ENCODE results near the gene MAP3K8.
"Not testable (repeated sequence)": the region's sequence is repeated elsewhere in the genome, so short reads cannot be mapped to it uniquely, and the experiment has no call there.

Gene MAP3K8

DNA sequence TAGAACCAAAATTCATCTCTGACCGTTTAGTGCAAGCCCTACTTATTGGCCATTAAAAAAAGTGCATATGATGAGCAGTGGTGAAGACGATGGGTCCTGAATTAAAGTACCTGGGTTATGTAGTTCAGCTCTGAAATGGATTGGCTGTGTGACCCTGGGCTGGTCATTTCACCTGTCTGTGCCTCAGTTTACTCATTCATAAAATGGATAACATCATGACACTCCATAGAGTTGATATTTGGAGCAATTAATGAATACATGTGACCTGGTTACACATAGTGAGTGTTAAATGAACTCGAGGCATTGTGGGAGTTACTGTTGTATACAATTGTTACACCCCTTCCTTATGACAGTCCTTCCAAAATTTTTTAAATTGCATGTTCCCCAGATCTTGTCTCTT is 9.1 kb downstream of the MAP3K8 start:
- in situ Hi-C loops (cut with MboI; ENCODE audit: low sequenced_read_pairs): no loop called here

DNA sequence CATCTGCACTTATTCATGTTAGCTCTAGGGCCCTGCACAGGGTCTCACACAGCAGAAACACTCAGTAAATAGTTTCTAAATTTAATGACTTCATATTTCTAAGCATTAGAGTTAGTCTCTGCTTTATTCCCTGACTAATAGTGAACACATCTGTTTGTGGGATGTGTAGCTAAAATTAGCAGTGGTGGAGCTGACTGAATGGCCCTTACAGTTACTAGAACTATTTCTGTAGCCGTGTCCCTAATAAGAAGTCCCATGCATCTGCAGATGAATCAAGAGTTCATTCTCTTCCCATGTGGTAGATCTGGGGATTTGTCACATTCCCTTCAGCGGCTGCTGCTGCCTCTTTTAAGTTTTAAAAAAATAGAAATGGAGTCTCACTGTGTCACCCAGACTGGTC is 11.7 kb downstream of the MAP3K8 start:
- in situ Hi-C loops (cut with MboI; ENCODE audit: low sequenced_read_pairs): no loop called here

DNA sequence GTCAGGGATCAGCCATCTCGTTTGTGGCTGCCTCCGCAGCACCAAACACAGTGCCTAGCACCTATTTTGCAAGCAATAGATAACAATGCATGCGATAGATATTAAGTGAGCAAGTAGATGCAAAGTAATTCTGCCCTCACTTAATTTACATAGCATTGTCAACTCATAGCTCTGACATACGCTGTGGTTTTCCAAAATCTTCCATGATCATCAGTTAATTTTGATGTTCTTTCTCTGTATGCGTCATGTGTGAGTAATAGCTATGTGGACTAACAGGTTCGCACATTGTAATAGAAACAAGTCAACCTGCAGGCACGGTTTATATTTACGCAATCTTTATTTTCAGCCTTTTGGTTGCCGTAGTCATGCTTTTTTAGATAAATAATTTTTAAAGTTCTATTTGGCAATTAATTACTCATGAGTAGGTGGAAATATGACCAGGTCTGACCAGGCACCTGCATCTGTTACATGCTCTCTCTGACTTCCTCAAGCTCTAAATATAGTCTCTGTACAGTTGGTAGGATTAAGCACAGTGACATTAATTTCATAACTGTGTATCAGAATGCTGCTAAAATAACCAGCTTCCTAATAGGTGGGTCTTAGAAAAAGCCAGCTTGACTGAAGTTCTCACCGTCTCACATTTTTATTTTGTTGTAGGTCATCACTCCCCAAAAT is 13.3 kb downstream of the MAP3K8 start:
- in situ Hi-C loops (cut with MboI; ENCODE audit: low sequenced_read_pairs): no loop called here

DNA sequence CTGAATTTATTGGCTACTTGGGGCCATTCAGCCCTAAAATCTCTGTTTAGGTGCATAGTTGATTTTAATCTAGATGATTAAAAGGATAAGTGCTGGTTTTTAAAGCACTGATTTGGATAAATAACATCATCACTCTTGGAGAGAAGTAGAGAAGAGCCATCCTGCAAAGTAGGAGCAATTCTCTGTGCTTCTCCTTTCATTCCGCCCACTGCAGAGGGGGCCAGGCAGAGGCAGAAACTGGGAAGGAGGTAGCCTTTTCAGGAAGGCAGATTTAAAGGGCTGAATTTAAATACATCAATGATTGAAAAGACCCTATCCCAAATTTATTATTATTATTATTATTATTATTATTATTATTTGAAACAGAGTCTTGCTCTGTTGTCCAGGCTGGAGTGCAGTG is 14.1 kb downstream of the MAP3K8 start:
- in situ Hi-C loops (cut with MboI; ENCODE audit: low sequenced_read_pairs): no loop called here

DNA sequence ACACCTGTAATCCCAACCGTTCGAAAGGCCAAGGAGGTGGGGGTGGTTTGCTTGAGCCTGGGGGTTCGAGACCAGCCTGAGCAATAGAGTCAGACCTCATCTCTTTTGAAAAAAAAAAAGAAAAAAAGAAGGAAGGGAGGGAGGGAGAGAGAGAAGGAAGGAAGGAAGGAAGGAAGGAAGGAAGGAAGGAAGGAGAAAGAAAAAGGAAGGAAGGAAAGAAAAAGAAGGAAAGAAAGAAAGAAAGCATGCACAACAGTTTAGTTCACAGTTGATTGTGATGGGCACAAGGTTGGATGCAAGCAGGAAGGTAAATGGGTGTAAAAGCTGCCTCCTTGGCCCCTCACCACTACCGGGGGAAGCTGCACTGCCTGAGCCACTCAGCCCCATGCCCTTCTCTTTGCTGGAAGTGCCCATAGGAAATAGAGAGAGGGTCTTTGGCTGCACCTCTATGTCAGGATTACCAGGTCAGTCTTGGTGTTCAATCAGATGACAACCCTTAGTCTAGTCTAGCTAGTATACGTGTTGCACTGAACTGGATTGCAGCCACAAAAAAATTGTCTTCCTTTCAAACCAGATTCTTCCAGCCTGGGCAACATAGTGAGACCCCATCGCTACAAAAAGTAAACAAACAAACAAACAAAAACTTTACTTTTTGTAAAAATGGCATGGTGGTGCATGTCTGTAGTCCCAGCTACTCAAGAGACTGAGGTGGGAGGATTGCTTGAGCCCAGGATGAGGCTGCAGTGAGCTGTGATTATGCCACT is 20.0 kb downstream of the MAP3K8 start:
- in situ Hi-C loops (cut with MboI; ENCODE audit: low sequenced_read_pairs): no loop called here

DNA sequence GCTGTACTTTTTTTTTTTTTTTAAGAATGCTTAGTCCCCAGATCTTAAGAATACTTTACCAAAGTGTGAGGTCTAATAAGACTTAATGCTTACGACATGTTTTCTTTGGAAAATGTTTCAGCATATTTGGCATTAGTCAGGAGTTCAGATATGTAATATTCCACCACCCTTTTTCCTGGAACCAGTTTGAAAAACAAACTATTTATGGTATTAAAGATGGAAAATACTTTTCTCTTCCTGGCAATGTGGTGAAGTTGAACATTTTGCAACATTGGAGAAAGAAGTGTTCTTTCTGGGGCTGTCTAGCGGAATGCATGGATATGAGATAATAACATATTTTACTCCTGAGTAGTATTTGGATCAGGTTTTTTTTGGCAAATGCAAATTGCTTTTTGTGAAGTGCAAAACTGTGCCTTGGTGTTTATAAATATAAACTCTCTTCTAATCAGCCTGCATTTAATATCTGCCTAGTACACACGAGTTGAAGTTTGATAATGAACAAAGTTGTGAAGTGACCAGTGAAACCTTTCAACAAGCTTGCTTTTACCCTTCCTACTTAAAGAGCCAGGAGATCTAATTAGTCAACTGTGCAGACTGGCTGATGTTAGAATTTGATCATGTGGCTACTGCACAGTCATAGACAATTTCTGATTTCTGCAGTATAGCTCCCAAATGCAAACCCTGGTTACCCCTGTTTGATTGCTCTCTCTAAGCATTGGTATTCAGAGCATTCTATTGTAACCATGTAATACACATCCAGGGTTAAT is 20.9 kb downstream of the MAP3K8 start:
- in situ Hi-C loops (cut with MboI; ENCODE audit: low sequenced_read_pairs): no loop called here

DNA sequence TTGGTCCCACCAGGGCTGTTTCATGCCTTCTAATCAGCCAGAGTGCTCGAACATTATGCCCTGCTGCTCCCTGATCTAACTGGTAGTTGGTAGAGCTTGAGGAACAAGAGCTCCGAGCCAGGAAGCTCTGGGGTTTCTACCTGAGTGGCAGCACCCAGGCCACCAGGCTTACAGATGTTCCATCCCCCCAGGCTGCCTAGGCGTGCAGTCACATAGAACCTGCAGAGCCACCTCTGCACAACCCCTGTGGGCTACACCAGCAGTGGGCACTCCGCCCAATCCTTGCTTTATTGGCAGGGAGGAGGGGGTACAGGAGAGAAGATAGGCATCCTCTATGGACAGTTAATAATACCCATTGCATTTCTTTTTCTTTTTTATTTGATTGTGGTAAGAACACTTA is 21.8 kb downstream of the MAP3K8 start:
- in situ Hi-C loops (cut with MboI; ENCODE audit: low sequenced_read_pairs): no loop called here

DNA sequence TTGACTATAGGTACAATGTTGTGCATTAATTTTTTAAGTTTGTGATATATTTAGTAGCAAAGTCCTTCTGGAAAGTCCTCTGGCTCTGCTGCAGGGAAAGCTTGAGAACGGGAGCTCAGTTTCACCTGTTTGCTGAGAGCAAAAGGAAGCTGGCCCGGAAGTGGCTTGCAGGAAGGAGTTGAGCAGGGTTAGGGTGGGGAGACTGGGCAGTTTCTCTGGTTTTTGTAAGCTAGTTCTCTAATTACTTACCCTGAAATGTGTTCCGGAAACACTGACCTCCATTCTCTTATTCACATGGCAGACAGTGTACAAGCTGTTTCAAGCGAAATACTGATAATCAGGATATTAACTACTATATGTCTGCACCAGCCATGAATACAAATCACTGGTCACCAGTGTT is 22.3 kb downstream of the MAP3K8 start:
- in situ Hi-C loops (cut with MboI; ENCODE audit: low sequenced_read_pairs): no loop called here

DNA sequence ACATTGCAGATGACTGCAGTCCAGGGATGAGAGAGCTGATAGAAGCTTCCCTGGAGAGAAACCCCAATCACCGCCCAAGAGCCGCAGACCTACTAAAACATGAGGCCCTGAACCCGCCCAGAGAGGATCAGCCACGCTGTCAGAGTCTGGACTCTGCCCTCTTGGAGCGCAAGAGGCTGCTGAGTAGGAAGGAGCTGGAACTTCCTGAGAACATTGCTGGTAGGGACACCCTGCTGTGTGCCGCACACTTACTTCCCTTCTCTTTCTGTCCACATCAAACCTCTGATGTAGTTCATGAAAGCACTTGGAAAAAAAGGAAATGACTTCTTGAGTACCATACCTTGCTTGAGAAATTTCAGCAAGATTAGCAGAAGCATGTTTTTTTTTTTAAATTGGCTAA is 25.3 kb downstream of the MAP3K8 start:
- in situ Hi-C loops (cut with MboI; ENCODE audit: low sequenced_read_pairs): no loop called here

DNA sequence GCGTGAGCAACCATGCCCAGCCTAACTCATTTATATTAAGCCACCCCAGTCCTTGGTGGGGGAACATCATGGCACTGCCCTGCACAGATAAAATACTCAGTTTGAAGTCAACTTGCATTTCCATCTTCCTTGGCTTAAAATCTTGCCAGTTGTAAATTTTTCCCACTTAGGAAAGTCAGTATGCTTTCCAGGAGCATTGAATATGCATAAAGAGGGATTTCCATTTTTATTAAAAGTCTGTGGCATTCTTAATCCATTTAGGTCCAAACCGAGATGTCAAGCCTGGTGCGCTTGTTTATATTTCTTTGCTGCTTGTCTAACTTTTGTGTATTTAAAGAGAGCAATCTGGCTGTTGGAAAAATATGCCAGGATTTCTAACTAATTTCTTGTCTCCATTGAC is 26.1 kb downstream of the MAP3K8 start:
- in situ Hi-C loops (cut with MboI; ENCODE audit: low sequenced_read_pairs): no loop called here

DNA sequence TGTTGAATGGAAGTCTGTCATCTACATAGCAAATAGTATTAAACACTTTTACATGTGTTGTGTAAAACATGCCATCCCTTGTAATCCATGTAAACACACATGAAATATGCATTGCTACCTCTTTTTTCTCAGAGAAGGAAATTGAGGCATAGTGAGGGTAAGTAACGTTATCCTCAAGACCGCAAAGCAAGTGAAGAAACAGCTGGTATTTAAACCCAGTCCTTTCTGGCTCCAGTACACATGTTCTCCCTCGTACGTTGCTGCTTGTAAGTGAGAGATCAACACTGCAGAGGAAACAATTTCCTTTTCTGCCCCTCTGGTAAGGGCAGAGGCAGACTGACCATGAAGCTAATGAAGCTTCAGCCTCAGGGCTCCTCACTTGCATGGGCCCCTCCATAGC is 28.5 kb downstream of the MAP3K8 start:
- in situ Hi-C loops (cut with MboI; ENCODE audit: low sequenced_read_pairs): no loop called here

DNA sequence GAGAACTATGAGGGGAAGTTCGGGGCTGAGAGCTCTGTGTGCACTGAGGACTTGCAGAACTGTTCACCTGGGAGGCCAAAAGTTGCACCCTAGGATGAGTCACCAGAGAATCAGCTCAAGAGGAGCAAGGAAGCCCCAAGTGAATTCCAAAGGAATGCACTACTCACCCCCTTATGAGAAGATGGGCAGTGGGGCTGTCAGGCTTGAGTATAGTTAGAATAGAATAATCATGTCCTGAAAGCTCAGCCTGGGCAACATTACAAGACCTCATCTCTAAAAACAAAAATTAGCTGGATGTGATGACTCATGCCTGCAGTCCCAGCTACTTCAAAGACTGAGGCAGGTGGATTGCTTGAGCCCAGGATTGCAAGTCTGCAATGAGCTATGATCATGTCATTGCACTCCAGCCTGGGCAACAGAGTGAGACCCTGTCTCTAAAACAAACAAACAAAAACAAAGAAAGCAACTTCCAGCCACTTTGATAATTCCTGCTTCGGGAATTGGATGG is 30.0 kb downstream of the MAP3K8 start:
- in situ Hi-C loops (cut with MboI; ENCODE audit: low sequenced_read_pairs): no loop called here

DNA sequence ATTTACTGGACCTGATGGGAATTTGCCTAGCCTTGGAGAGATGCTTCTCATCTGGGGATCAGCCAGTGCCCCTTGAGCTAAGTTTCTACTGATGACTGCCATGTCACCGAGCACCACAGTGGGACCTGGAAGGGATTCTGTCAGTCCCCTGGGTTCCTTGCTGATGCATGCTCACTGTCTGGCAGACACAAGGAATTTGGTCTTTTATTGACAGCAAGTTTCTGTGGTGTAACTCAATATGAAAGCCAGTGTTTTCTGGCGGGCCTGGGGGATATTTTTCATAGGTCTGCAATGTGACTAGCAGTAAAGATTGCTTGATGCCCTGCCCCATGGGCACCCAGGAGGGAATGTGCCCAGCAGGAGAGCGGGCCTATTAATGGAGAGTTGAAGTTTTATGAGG is 30.7 kb downstream of the MAP3K8 start:
- in situ Hi-C loops (cut with MboI; ENCODE audit: low sequenced_read_pairs): no loop called here

DNA sequence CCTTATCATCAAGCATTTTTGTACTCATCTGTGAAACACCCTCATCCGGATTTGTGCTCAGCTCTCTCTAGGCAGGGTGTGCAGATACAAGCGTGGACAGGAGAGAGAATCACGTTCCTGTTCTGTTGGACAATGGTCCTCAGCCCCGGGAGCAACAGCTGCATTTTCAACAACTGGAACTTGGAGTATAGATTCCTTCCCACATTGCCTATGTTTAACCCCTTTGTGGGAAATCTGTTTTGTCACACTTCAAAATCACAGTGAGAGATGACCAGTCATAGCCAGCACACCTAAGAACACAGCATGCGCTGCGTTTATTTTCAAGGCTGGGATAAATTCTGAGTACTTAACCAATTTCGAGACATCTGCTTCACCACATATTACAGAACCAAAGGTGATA is 32.5 kb downstream of the MAP3K8 start:
- in situ Hi-C loops (cut with MboI; ENCODE audit: low sequenced_read_pairs): no loop called here

DNA sequence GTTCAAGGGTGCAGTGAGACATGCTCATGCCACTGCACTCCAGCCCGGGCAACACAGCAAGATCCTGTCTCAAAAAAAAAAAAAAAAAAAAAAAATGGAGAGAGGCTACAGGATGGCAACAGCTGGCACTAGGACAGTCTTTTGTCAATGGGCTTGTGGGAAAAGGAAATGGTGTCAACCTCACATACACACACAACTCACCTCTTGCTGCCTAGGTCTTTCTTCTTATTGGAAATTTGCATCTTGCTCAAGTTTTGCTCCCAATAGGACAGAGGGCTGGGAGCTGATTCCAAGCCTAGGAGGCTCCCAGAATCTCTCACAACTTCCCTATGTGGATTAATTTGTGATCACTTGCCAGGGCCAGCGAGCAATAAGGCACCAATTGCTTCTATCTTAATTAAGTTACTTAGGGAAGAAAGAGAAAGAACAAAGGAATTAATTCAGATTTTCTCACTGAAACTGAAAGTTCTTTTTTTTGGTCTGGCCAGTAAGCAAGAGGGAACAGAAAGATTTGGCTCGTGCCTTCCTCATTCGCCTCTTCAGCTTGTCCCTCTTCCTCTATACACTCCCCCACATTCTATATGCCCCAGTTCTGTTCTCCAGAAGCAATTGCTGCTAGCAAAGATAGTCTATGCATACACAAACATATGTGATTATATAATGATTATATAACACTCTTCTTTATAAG is 33.8 kb downstream of the MAP3K8 start:
- in situ Hi-C loops (cut with MboI; ENCODE audit: low sequenced_read_pairs): no loop called here

DNA sequence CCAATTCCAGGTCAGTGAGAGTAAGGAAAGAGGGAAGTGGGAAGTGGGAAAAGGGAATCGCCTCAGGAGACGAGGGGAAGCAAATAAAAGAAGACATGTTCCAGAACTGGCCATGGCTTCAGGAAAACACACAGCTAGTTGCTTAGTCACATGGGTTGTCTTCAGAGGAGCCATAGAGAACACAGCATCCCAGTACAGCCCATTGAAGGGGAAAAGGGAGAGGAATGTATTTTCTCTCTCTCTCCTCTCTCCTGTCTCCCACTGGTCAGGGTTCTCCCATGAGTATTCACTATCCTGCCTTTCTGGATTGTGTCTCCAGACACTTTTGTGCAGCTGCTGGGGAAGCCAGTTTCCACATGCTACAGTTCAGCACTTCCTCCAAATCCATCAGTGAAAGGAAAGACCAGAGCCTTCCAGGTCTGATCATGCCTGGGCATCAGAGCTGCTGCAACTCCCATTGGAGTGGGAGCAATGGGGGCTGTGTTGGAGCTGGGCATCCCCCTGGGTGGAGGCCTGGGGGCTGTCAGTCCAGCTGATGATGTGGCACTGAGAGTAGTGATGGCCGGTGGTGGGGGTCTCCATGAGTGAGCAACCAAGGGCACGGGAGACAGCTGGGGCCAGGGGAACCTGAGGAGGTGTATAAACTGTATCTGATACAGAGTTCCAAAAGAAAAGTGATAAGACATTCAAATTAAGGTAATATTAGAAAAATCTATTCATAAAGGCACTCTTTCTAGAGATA is 38.6 kb downstream of the MAP3K8 start:
- in situ Hi-C loops (cut with MboI; ENCODE audit: low sequenced_read_pairs): no loop called here

DNA sequence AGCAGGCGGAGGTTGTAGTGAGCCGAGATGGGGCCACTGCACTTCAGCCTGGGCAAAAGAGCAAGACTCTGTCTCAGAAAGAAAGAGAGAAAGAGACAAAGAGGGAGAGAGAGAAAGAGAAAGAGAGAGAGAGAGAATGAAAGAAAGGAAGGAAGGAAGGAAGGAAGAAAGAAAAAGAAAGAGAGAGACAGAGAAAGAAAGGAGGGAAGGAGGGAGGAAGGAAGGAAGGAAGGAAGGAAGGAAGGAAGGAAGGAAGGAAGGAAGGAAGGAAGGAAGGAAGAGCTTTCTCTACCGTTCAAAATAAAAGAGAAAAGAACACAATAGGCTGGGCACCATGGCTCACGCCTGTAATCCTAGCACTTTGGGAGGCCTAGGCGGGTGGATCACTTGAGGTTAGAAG is 41.5 kb downstream of the MAP3K8 start:
- in situ Hi-C loops (cut with MboI; ENCODE audit: low sequenced_read_pairs): not testable (repeated sequence)

DNA sequence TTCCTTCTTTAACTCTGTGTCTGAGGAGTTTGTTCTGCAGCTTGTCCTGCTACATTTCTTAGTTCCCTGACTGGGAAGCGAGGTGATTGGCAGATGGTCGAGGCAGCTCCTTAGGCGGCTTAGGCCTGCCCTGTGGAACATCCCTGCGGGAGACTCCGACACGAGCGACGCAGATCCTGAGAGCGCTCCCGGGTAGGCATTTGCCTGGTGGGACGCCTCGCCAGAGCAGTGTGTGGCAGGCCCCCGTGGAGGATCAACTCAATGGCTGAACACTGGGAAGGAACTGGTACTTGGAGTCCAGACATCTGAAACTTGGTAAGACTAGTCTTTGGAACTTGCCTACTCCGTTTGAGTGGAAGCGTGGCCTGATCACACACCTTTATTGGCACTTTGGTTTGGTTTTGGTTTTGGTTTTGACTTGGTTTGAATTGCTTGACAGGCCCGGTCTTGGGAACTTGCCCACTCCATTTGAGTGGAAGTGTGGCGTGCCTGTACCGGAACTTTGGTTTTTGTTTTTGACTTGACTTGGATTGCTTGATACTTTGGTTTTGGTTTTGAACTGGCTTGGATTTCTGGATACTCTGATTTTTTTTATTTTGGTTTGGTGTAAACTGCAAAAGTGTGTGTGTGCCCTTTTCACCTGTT is 42.6 kb downstream of the MAP3K8 start:
- in situ Hi-C loops (cut with MboI; ENCODE audit: low sequenced_read_pairs): no loop called here

DNA sequence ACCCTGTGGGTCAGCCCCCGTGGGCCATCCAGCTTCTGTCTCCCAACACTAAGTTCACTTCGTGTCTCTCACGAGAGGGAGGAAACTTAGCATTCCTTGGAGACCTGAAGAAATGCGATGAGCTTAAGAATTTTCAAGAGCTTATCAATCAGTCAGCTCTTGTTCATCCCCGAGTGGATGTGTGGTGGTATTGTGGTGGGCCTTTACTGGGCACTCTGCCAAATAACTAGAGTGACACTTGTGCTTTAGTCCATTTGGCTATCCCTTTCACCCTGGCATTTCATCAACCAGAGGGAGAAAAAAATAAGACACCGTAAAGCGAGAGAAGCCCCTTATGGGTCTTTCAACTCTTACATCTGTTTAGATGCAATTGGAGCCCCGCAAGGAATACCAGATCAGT is 45.5 kb downstream of the MAP3K8 start:
- in situ Hi-C loops (cut with MboI; ENCODE audit: low sequenced_read_pairs): not testable (repeated sequence)

DNA sequence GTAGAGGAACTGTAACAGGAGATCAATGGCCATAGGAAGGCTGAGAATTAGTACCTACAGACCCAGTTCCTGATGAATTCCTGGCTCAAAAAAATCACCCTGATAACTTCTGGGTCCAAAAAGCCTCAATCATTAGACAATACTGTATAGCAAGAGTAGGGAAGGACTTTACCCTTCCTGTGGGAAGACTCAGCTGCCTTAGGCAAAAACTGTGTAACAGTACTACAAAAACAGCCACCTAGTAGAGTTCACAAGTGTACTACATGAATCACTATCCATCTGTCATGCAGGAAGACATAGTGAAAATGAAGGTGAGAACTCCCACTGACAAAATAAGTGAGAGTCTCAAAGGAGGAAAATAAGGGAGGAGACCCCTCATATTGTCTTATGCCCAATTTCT is 47.6 kb downstream of the MAP3K8 start:
- in situ Hi-C loops (cut with MboI; ENCODE audit: low sequenced_read_pairs): no loop called here

Measured in hTERT RPE-1 (cell line).